A549 (cell line): ENCODE measurements around the gene ABCA5.

Experiments
- CHD2 ChIP-seq: fragments of 150-350 bp; IDR thresholded peaks from 2 replicates; pipeline ENCODE4 v1.6.1; 2014; ENCODE audit warnings: low read length; ENCODE audit not compliant: partially characterized antibody
- CTCF ChIP-seq: fragments of >200 bp; sonication (Bioruptor Twin); formaldehyde crosslinking; IDR thresholded peaks from 3 replicates; pipeline ENCODE4 v1.5.1; 2016
- EP300 ChIP-seq, 2 experiments: fragments of >200 bp; sonication (Bioruptor Twin); formaldehyde crosslinking; IDR thresholded peaks; 2 replicates in 1 of 2; 3 replicates in 1 of 2; pipeline ENCODE4 v1.6.1; 2016 to 2017
- HDAC2 ChIP-seq: fragments of 200-600 bp; sonication (generic); IDR thresholded peaks from 2 replicates; pipeline ENCODE4 v1.6.1; 2016
- JUN ChIP-seq, 2 experiments: fragments of >200 bp; sonication (Bioruptor Twin); formaldehyde crosslinking; IDR thresholded peaks; 2 replicates in 1 of 2; 3 replicates in 1 of 2; pipeline ENCODE4 v1.6.1; 2016 to 2017
- JUNB ChIP-seq: fragments of >200 bp; sonication (Bioruptor Twin); formaldehyde crosslinking; IDR thresholded peaks from 2 replicates; pipeline ENCODE4 v1.6.1; 2016
- MYC ChIP-seq: IDR thresholded peaks from 2 replicates; pipeline ENCODE4 v1.6.1; 2012; ENCODE audit warnings: mild to moderate bottlenecking, inconsistent platforms, low read length, improper control_type of control experiment, borderline replicate concordance
- POLR2A ChIP-seq: IDR thresholded peaks from 2 replicates; pipeline ENCODE4 v1.6.1; 2012; ENCODE audit warnings: mild to moderate bottlenecking, low read length
- SMC3 ChIP-seq: fragments of >200 bp; sonication (Bioruptor Twin); formaldehyde crosslinking; IDR thresholded peaks from 3 replicates; pipeline ENCODE4 v1.6.1; 2018; ENCODE audit warnings: inconsistent platforms

- TF ChIP-seq CTCF (no peak), POLR2A (no peak), JUN (IDR thresholded peaks at IDR 0.05) (no peak), CHD2 (no peak), MYC (no peak), HDAC2 (no peak), JUNB (no peak), EP300 (IDR thresholded peaks at IDR 0.05) (no peak), SMC3 (no peak)
These were observed 98.4 kb downstream of the ABCA5 start, which contains the start of gene ABCA10 for GRCh38 chr17:69228576-69228975.
